ENCODE results near the gene BAHD1. TPM values are rescaled to one million over a fixed set of nuclear protein-coding genes. Genes with fewer than 3 reads are reported as not detected.

BAHD1 gene
- total RNA-seq, 1 experiment from 2014 or later = 49.1 TPM

- TF ChIP-seq E2F4 (CRISPR knock-in tag; IDR thresholded peaks at IDR 0.05; ENCODE audit: borderline replicate concordance, low read depth) (no peak), IRF1 (CRISPR knock-in tag; IDR thresholded peaks at IDR 0.05) (no peak), TP53 (CRISPR knock-in tag; IDR thresholded peaks at IDR 0.05) (no peak), PREB (CRISPR knock-in tag; IDR thresholded peaks at IDR 0.05; ENCODE audit: borderline replicate concordance) (no peak)
Observed at GRCh38 chr15:40456738-40457137, 16.0 kb downstream of the BAHD1 start (continued).

- POLR2A ChIA-PET = no interaction called here
Observed at GRCh38 chr15:40458495-40459371, 18.0 kb downstream of the BAHD1 start.

GRCh38 chr15:40459391-40460015 is 18.8 kb downstream of the BAHD1 start:
- ChIA-PET POLR2A (no interaction called here), CTCF (interaction anchor here (1.1 kb wide), 1 partner anchor 10 kb away, joined by 3 read pairs; no protein-coding TSS in a partner anchor)
- Mint-ChIP-seq H3K27me3 (ENCODE audit: low read depth) (no peaks in the 10 kb centered on the region), H3K36me3 (peaks cover 21% of the 10 kb centered on the region), H3K4me3 (no peak overlapping the region), H3K4me1 (peaks cover 21% of the 10 kb centered on the region), H3K9me3 (no peaks in the 10 kb centered on the region), H3K27ac (no peak overlapping the region)
- TF ChIP-seq RORB (CRISPR knock-in tag; IDR thresholded peaks at IDR 0.05) (no peak), SP1 (CRISPR knock-in tag; conservative IDR thresholded peaks at IDR 0.05) (no peak)
- ATAC-seq (no peak), DNase-seq (ENCODE audit: low spot score) (no peak)

More at GRCh38 chr15:40458495-40459371, 18.0 kb downstream of the BAHD1 start:
- DNase-seq (ENCODE audit: low spot score) = no peak
- peaks cover 29% of the 10 kb centered on the region for H3K4me1 Mint-ChIP-seq
- CTCF ChIA-PET = interaction anchor here (0.6 to 1.1 kb wide), 2 partner anchors 11 to 12 kb away, joined by 3 read pairs; no protein-coding TSS in a partner anchor
- no peak for ATAC-seq
- no peaks in the 10 kb centered on the region for H3K9me3 Mint-ChIP-seq
- no peak overlapping the region for H3K4me3 Mint-ChIP-seq
- no peak overlapping the region for H3K27ac Mint-ChIP-seq
- no peaks in the 10 kb centered on the region for H3K27me3 Mint-ChIP-seq (ENCODE audit: low read depth)
- peaks cover 13% of the 10 kb centered on the region for H3K36me3 Mint-ChIP-seq
- TF ChIP-seq SMAD3 (CRISPR knock-in tag; IDR thresholded peaks at IDR 0.05; ENCODE audit: borderline replicate concordance) = no peak
- no peak for TF ChIP-seq TEAD4 (CRISPR knock-in tag; IDR thresholded peaks at IDR 0.05)
- no peak for TF ChIP-seq CREB1 (CRISPR knock-in tag; IDR thresholded peaks at IDR 0.05)

- ChIA-PET POLR2A (no interaction called here), CTCF (no interaction called here)
- Mint-ChIP-seq H3K27ac (no peak overlapping the region), H3K36me3 (peaks cover 24% of the 10 kb centered on the region), H3K27me3 (ENCODE audit: low read depth) (no peaks in the 10 kb centered on the region), H3K9me3 (no peaks in the 10 kb centered on the region), H3K4me1 (peaks cover 12% of the 10 kb centered on the region), H3K4me3 (no peak overlapping the region)
- ATAC-seq (no peak), DNase-seq (ENCODE audit: low spot score) (no peak)
- TF ChIP-seq ATF3 (CRISPR knock-in tag; conservative IDR thresholded peaks at IDR 0.05) (no peak), SP1 (CRISPR knock-in tag; conservative IDR thresholded peaks at IDR 0.05) (no peak), SMAD4 (CRISPR knock-in tag; IDR thresholded peaks at IDR 0.05) (no peak), ATF6 (CRISPR knock-in tag; IDR thresholded peaks at IDR 0.05) (no peak), SMAD3 (CRISPR knock-in tag; IDR thresholded peaks at IDR 0.05; ENCODE audit: borderline replicate concordance) (no peak), CREB1 (CRISPR knock-in tag; IDR thresholded peaks at IDR 0.05) (no peak), FOXP4 (CRISPR knock-in tag; IDR thresholded peaks at IDR 0.05) (no peak)
Observed at GRCh38 chr15:40460404-40460803, 19.7 kb downstream of the BAHD1 start.

Data from WTC11 (cell line).